GM19467 (cell line): Measurements from ENCODE around the gene SRSF8.
"Not testable (repeated sequence)": the region's sequence is repeated elsewhere in the genome, so short reads cannot be mapped to it uniquely, and the experiment has no call there.

Source experiments
- ATAC-seq: cut with Tn5 transposase; IDR thresholded peaks from one replicate; pipeline ENCODE4 v1.9.1; 2021; ENCODE audit warnings: mild to moderate bottlenecking, moderate library complexity; ENCODE audit not compliant: unreplicated experiment

SRSF8 gene

DNA sequence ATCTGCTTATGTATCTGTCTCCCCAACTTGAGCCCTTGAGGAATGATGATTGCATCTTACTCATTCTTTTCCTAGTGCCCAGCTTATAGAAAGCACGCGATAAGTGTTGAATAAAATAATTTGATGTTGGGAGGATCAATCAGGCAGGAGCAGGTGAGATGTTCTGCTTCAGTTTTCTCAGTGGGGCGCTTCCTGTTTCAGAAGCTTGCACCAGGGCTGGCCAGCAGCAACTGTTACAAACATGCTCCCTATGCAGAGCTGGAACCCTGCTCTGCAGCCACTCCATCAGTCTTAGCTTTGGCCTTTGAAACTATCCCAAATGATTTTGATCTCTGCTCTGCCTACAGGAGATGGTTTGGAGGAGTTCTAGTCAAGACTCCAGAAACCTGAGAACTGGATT, 26.8 kb downstream of the SRSF8 start:
- no peak for ATAC-seq

DNA sequence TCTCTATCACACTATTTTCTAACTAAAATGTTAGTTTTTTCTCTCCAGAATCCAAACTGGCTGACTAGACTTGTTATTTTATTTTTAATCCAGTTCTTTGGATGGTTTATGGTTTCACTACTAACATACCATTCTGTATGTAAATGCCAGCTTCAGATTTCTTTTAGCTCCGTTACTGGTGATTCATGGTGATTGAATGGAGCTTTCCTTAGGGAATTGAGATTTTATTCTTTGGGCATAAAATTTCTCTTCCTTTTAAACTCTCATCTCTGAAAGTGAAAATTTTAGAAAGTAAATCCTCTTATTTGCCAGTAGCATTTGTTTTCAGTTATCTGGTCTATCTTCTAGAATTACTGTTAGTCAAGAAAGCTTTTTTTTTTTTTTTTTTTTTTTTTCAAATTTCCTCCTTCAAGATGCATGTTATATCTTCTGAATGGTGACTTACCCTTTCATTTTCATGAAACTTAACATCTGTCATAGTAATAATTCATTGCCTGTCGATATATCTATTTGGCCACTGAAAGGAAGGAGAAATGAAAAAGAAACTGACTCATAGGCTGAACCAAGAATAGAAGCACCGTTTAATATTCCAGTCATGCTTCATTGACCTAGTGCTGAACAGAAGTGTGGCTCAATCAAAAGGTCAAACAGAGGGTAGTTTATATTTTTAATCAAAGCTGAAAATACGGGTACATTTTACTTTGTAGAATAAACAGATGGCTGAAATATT, 29.3 kb downstream of the SRSF8 start:
- ATAC-seq, result peak; percentile 86

DNA sequence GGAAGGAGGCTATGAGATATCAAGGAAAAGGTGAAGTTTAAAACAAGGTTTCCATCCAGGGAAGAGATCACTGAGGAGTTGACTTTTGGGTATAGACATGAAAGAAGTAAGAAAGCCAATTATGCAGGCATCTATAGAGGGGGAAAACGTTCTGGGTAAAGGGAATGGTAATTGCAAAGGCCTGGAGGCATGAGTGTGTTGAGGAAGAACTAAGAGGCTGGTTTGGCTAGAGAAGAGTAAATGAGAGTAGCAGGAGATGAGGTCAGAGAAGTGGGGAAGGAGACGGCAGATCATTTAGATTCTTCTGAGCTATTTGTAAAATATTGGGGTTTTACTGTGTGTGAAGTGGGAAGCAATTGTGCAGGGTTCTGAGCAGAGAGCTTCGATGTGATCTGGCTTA, 30.5 kb downstream of the SRSF8 start:
- ATAC-seq, result no peak

DNA sequence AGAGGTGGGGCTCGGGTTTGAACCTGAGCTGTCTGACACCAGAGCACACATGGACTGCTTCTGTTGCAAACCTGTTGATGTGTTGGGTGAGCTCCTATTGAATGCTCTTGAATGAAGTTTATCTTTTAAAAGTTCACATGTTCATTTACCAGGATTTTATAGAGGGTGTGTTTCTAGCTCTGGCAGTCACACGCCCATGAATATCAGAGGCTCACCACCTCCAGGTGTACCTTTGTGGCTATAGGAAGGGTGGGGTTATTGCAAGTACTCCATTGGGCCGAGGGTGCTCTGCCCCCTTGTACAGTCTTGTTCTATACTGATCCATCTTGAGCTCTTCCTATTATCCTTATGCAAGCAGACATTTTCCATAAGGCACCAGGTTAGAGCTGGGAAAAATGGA, 32.1 kb downstream of the SRSF8 start:
- ATAC-seq, result no peak

DNA sequence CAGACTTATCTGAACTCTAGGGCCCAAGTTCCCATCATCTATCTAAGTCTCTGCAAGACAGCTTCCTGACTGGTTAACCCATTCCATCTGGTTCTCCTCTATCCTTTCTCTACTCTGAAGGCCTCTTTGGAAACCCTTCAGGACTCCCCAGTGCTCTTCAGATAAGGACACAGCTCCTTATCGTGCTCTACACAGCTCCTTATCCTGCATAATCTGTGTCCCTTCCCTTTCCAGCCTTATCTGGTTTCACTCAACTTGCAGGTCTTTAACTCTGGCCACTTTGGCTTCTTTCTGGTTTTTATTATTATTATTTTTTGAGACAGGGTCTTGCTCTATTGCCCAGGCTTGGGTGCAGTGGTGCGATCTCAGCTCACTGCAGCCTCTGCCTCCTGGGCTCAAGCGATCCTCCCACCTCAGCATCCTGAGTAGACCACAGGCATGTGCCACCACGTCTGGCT, 33.5 kb downstream of the SRSF8 start:
- ATAC-seq, result no peak

DNA sequence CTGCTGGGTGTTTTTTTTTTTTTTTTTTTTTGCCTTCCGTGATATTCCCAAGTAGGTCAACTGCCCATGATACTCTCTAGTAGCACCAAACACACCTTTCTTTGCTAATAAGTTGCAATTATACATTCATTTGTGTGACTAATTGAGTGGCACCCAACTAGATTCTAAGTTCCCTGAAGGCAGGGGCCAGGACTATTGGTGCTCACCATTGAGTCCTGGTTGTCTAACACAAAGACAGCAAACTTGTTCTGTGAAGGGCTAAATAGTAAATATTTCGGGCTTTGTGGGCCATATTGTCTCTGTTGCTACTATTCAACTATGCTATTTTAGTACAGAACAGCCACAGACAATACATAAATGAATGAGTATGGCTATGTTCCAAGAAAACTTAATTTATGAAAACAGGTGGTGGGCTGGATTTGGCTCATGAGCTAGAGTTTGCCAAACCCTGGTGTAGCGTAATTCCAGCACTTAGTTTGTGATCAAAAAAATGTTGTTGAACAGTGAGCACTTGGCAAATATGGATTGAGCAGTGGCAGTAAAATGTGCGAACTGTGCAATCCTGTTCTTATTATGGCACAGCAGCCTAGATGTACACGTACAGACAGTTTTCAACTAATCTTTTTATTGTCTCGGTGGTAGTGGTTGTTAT, 34.3 kb downstream of the SRSF8 start:
- no peak for ATAC-seq

DNA sequence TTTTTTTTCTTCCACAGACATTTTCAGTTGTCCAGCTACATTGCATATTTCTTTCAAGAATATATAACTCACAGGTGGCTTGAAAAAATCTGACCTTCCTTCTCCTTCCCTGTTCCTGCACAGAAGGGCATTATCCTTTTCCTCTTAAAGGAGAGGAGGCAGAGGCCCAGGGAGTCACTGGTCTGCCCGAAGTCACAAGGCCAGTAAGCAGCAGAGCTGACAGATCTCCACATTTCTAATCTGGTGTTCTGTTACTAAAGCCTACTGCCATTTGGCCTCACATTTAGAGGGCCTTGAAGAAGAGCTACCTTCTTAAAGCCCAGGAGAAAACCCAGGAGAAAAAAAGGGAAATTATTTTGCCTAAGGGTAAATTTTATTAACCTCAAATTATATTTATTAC, 35.2 kb downstream of the SRSF8 start:
- ATAC-seq, result no peak

DNA sequence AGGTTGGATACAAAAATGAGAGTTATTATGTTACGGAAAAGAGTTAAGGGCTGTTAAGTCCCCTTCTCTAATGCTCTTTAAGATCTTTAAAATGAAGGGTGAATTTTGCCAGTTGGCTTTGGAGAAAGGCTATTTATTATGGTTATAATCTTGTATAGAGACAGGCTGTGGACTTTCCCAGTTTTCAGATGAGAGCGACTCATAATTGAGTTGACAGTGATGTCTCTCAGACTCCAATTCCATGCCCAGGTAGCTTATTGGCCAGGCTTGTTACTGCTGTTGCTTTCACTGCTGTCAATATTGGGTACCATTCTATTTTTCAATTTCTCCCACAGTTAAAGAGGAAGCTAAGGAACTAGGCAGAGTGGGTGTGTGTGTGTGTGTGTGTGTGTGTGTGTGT, 36.0 kb downstream of the SRSF8 start:
- ATAC-seq, result no peak

DNA sequence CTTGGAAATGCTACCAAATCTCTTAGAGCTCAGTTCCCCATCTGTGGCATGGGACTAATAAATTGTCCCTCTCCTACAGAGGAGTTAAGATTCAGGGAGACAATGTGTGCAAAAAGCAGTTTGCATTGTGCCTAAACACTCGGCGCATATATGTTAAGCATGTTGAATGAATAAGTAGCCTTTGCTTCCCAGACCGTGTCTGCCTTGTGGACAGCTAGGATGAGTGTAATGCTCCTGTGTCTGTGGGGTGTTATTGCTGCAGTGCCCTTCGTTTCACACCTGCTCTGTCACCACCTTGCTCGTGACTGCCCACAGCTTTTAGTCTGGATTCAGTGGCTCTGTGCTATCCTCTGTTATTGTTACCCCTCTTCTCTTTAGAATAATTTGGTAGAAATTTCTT, 37.0 kb downstream of the SRSF8 start:
- ATAC-seq, result no peak

DNA sequence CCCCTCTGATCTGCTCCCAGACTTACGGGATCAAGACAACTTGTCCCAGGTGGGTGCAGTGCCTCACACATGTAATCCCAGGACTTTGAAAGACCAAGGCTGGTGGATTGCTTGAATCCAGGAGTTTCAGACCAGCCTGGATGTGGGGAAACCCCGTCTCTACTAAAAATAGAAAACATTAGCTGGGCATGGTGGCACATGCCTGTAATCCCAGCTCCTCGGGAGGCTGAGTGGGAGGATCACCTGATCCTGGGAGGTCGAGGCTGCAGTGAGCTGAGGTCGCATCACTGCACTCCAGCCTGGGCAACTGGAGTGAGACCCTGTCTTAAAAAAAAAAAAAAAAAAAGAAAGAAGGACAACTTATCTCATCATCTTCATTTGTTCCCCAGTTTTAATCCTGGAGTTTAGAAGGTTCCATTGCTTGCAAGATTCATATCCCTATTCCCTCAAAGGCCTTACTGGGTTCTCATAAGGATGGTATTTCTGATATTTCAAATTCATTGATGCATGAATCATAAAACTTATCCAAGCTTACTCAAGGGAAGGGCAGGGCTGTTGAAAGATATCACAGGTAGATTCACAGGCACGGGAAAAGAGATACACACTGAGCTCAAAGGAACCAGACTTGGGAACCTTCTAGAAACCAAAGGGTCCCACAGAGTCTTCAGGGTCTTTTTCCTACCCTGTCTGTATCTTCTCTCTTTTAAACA, 37.6 kb downstream of the SRSF8 start:
- no peak for ATAC-seq

DNA sequence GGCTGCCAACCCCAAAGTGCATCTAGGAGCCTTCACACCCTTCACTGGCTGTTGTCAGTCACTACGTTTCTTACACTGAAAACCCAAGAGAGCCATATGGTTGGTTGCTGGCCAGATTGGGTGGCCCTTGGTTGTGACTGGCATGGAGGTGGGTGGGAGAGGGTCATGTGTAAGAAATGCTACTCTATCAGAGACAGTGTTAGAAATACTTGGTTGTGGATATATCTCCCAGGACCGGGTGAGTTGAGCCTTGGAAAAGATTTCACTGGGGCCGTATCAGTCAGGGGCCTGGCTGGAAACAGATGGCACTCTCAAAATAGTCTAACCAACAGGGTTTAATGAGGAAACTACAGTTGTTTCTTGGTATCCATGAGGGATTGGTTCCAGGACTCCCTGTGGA, 38.1 kb downstream of the SRSF8 start:
- ATAC-seq, result no peak

DNA sequence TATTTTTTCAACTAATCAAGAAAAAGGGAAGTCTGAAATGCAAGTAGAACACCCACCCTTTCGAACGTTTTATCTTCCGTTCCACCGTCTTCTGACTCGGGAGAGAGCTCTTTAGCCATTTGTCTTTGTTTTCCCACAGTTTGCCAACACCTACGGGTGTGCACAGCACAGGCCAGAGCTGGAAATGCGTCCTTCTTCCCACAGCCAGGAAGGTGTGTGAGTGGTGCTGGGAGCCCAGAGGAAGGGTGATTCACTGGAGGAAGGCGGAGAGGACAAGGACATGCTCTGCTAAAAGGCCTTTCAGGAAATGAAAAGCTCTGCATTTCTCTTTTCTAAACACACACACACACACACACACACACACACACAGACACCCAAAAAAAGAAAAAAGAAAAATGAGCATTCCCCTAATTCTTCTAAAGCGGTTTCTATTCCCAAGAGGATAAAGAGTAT, 41.5 kb downstream of the SRSF8 start:
- no peak for ATAC-seq

DNA sequence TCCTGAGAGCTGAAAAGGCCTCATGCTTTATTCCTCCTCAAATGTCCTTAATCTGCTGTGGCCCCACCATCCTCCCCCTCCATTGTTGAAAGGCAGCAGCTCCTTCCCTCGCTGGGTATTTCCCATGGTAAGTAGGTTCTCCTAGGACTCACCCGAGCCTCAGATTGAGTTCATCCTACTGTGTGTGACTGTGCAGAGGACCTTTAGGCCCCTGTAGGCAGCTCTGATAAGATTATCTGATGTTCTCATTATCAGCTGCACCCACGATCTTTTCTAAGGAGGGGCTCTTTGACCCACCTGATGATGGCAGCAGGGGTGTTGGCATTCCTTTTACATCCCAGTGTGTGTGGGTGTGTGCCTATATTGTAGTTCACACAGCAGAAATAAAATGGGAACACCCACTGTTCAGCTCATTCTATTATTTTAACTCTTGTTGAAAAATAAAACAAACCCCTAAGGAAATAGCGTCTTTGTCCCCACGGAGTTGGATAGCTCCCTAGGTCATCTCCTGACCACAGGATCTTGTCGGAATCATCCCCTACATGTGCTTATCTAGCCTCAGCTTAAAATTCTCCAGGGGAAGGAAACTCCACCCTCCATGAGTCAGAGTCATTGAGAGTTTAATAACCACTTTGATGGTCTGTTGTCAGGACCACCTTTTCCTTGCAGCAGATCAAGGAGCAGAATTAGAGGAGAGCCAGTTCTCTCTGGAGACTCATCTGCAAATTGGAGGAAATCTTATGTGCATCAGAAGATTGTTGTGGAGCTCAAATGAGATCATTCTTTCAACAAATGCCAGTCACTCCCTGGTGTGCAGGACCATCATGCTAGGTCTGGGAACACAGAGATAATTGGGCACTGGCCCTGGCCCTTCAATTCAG, 42.2 kb downstream of the SRSF8 start:
- ATAC-seq, result no peak

DNA sequence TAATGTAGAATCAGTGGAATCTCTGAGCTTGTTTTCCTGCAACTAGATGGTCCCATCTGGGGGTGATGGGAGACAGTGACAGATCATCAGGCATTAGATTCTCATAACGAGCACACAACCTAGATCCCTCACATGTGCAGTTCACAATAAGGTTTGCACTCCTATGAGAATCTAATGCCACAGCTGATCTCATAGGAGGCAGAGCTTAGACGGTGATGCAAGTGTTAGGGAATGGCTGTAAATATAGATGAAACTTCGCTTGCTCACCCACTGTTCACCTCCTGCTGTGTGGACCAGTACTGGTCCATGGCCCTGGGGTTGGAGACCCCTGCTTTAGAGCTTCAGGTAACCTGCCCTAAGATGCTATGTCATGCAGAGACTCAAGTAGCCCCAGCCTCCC, 44.8 kb downstream of the SRSF8 start:
- not testable (repeated sequence) for ATAC-seq

DNA sequence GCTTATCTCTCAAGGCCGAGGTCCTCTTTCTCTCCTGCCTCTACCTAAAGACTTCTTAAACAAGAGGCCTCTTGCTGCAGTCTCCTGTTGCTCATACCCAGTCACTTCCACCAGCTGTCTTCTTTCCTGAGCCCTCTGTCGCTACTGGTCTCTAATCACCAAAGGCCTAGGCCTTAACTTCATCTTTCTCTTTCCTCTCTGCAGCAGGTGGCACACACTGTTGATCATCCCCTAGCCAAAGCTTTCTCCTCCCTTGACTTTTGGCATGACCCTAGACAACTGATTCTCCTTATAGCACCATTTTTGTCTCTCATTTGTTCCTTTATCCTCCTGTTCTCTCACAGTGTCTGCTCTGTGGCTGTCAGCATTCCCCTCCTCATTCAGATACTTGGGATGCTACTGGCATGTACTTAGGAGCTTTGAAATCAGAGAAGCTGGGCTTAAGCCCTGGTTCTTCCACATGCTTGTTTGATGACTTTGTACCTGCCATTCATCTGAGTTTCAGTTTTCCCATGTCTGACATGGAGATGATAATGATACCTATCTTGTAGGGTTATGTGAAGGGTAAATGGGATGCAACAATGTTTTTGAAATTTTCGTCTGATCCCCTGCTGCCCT, 45.3 kb downstream of the SRSF8 start:
- ATAC-seq, result no peak

DNA sequence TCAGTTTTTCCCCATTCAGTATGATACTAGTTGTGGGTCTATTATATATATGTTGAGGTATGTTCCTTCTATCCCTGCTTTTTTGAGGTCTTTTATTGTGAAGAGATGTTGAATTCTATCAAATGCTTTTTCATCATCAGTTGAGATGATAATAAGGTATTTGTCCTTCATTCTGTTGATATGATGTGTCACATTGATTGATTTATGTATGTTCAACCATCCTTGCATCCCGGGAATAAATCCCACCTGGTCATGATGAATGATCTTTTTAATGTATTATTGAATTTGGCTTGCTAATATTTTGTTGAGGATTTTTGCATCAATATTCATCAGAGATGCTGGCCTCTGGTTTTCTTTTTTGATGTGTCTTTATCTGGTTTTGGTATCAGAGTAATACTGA, 48.9 kb downstream of the SRSF8 start:
- ATAC-seq, result no peak

DNA sequence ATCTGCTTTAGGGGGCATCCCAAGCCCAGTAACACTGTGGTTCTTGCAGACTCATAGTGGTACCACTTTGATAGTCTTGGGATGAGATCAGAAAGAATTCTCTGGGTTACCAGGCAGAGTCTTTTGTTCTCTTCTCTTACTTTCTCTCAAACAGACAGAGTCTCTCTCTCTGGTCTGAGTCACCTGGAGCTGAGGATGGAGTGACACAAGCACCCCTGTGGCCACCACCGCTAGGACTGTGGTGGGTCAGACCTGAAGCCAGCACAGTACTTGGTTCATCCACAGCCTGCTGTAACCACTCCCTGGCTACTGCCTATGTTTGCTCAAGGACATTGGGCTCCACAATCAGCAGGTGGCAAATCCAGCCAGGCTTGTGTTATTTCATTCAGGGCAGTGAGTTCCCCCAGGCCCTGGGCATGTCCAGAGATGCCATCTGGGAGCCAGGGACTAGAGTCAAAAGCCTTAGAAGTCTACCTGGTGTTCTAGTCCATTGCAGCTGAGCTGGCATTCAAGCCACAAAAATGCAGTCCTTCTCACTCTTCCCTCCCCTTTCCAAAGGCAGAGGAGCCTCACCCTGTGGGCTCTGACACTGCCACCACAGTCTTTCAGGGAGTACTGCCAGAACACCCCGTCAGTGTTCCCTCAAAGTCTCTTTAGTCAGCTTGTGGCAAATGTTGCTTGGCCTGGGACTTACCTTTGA, 52.8 kb downstream of the SRSF8 start:
- ATAC-seq, result no peak
